NCI-H1048 (cell line): Measurements from ENCODE around the gene SEMA3C.

Experiments
- DNase-seq: peaks from one replicate; lab custom pipeline; 2025; lab: John Stamatoyannopoulos, UW

SEMA3C gene

DNA sequence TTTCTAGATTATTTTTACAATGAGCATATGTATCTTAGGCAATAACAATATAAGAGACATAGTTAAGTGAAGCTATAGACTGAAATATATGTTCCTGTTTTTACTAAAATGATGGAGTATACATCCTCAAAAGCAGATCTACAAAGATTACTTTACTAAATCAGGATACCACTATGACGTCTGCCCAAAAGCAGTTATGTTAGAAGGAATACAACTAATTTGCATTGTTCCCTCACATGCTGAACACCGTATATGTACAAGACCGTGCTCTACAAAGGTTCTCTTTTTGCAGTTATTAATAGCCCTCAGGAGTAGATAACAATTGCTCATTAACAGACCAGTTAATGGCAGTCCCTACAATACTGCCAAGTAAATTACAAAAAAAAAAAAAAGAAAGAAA is 143.0 kb downstream of the SEMA3C start:
- no peak for DNase-seq

DNA sequence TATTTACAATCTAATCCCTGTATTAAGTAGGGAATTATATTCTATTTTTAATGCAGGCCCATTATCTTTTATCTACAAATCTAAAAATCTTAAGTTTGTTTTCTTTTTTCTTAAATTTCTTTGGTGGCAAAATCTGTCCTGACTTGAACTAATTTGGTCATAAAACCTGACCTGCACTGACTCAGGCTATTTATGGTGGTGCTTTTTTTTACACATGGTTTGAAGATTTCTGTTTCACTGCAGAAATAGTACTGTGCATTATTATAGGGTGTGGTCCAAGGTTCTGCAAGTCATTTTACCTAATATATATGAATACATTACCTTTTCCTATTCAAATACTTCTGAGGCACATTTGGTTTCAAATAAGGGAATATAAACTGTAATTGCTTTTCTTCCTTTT is 143.4 kb downstream of the SEMA3C start:
- DNase-seq: no peak

DNA sequence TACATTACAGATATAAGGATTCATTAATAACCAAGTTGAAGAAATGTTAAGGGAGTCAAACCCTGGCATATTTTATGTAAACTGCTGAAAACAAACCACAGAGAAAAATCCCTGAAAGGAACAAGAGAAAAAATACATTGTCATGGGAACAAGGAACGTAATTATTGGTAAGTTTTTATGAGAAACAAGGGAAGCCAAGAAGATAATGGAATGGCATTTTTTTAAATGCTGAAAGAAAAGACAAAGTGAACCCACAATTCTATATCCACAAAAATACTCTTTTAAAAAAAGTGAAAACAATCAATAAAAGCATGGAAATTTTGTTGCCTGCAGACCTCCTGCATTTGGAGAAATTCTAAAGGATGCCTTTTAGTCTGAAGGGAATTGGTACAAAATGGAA is 144.0 kb downstream of the SEMA3C start:
- no peak for DNase-seq

DNA sequence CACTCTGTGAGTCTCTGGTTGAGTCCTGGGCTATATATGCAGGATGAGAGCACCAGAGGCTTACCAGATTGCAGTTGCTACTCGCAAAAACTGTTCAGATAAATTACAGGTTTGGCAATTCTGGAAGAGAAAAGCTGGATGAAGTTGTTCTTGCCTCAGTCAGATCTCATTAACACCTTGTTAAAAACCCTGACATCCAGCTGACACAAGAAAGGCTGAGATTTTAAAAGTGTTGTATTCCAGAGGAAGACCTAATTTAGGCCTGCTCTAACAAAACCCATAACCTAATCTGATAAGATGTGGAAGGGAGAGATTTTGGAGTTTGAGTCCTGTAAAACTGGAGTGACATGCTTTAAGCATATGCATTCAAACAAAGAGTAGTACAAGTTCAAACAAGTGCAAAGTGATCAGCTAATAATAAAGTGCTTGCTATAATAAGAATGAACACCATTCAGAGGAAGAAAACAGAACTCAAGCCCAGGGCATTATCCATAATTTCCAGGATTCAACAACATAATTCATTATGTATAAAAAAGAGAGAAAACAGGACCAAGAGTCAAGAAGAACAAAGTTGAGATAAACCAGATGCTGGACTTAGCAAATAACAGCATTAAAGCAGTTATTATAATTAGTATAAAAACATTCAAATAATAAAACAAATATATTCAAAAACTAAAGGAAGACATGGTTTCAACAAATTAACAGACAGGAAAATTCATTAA is 144.9 kb downstream of the SEMA3C start:
- no peak for DNase-seq

DNA sequence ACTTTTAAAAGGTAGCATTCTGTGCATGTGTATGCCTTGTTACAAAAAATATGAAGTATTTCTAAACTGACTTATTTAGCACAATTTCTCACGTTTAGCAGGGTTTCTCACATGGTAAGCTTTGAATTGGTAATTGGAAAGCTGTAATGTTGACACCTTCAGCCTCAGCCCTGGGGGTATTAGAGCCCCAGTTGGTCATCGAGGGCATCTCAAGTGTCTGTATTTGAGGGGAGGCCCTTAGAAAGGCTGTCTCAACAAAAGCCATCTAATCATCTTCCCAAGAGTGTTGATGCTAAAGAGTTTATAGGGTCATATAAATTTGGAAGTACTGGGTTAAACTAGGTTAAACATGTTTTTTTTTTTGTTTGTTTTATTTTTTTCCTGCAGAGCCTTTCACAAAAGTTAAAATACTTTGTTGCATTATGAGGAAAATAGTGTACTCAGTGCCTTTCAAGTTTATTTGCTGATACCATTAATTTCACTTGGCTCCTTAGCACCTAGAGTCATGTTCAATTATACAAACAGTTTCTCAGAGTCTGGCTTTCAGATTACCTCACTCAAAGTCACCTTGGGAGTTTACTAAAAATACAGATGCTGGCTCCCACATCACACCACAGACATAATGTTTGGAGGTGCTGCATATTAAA is 146.4 kb downstream of the SEMA3C start:
- DNase-seq: no peak

DNA sequence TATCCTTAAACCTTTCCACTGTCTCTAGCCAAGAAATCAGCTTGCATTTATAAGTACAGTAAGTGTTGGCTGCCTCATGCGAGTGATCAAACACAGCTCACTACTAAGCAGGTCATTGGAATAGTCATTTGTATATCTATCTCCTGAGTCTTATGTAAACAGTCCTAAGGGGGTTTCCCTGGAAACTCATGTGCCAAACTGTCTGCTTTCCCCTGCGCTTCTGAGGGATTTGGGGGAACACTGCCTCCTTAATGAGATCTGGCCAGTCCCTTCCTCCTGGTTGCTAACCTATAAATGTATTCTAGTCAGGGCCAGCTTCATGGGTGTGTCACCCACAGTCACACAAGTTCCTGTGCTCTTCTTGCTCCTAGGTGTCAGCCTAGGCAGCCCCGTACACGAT is 147.3 kb downstream of the SEMA3C start:
- no peak for DNase-seq

DNA sequence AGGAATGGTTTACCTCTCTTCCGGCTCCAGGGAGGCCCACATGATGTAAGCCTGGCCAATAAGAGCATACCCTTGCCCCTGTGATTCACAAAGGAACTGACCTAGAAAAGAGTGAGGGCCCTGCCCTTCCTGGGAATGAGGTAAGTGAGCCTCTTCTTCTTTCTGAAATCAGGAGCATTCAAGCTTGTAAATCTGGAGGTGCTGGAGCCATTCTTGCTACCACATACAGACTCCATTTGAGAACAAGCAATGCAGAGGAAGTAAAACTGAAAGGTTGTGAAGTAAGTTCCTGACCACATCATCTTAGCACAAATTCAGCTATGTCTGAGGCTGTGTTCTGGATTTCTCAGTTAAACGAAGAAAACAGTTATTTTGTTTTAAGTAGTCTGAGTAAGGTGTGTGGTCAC is 148.2 kb downstream of the SEMA3C start:
- DNase-seq: no peak

DNA sequence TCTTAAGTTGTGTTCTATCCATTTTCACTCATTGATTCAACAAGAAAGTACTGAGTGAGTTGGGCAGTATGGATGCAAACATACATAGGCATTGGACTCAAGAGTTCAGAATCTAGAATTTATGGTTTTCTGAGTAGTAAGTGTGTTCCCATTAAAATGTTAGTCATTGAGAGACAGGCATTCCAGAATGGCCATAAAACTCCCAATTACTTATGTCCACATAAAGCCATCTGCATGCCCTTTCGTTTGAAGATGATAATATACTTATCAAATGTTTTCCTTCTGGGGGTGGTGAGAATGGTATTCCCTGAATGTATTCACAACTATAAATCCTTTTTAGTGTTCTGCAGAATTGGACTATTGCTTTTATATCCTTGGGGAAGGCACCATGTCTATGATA is 148.8 kb downstream of the SEMA3C start:
- no peak for DNase-seq

DNA sequence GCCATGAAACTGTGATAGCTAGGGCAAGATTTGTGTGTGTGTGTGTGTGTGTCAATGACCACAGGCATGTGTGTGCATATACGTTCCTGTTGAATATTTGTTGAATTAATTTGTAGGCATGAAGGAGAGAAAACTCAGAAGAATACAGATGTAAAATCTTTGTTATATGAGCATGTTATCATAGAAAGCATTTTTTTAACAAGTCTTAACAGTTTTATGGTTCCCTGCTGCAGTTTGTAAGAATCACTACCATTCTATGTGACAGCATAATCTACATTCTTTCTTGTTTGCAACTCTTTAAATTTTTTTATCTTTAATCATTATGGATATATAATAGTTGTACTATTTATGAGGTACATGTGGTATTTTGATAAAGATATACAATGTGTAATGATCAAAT is 150.1 kb downstream of the SEMA3C start:
- DNase-seq: no peak

DNA sequence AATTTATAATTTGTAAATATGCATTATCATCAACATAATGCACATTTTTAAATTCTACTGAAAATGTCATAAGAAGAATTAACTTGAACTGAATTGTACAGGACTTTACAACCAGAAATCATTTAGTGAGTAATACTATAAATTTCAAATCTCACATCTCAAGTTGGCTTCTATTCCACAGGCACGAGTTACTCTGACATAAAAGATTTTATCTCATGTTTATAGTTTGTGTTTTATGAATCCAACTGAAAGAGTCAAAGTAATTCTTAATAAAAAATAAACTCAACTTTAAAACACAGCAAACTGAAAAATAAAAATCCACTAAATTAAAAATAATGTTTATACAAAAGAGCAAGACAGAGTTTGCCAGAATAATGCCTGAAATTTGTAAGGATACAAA is 151.2 kb downstream of the SEMA3C start:
- DNase-seq: no peak

DNA sequence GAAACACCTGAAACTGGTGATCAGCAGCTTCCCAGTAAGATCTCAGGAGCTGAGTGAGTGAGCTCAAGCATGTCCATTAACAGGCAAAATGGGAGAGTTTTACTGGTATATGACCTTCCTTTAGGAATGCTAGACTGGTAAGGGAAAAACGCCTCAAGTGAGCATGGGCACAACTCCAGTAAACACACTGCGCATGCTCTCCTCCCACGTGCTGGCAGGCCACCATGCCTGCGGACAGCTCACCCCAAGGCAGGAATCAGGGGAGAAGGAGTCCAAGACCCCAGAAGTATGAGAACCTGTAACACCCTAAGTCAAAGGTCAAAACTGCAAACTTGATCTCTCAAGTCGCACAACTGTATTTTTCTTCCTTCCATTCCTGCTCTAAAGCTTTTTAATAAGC is 152.1 kb downstream of the SEMA3C start:
- no peak for DNase-seq

DNA sequence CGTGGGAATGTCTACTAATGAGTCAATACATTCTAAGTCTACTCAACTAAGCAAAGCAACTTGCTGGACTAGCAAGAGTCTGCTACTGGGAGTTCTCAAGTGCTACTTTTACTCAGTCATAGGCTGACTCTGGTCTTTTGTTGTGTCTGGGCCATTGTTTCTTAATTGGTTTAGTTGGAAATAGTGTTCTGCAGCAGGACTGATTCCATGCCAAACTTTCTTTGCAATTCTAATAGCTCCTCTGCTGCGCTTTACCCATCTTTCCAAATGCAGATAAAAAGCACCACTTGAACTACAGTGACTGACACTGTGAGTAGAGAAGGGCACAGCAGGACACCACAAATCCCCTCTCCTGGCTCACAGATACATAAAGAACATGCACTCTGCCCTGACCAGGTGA is 154.7 kb downstream of the SEMA3C start:
- DNase-seq: no peak

DNA sequence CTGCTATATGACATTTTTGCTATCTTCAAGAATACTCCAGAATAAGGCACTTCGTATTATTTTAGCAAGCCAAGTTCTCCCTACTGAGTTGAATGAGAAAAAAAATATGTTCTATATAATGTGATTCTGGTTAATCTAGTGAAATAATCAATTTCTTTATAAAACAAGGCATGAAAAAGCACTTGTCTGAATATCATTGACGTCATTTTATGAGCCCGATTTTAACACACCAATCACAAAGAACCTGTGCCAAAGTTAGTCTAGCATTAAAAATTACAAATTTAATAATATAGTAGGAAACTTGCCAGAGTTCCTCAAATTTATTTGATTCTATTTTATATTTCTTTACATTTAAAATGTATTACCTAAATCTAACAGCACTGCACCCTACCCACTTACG is 155.1 kb downstream of the SEMA3C start:
- no peak for DNase-seq

DNA sequence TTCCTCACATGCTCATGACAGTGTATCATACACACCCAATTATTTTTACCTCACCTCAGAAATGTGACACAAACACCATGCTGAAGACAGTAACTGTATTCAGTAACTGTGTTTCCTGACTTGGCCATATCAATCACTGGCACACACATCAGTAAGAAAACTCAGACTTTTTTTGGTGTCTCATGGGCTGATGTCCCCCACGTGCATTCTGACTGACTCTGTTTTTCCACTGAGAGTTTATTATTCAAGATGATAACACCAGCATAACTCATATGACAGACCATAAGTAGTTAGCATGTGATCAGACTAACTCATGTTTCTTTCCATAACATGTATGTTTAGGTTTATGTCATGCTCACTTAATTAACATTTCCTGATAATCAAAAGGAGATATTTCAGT is 155.6 kb downstream of the SEMA3C start:
- no peak for DNase-seq

DNA sequence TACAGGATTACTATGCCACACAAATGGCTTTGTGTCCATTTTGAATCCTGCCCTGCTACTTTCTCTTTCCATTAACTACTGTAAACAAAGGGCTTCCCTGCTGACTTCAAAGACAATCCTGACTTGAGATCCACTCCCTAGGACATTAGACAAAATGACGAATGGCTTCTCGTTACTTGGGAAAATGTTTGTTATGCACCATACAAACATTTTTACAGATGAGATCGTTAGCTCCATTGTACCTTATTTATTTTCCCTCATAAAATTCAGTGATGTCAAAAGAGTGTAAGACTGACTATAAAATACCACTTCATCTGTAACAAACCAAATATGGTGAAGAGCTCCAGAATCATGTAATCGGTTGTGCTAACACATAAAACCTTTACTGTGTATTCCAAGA is 158.6 kb downstream of the SEMA3C start:
- DNase-seq: no peak

DNA sequence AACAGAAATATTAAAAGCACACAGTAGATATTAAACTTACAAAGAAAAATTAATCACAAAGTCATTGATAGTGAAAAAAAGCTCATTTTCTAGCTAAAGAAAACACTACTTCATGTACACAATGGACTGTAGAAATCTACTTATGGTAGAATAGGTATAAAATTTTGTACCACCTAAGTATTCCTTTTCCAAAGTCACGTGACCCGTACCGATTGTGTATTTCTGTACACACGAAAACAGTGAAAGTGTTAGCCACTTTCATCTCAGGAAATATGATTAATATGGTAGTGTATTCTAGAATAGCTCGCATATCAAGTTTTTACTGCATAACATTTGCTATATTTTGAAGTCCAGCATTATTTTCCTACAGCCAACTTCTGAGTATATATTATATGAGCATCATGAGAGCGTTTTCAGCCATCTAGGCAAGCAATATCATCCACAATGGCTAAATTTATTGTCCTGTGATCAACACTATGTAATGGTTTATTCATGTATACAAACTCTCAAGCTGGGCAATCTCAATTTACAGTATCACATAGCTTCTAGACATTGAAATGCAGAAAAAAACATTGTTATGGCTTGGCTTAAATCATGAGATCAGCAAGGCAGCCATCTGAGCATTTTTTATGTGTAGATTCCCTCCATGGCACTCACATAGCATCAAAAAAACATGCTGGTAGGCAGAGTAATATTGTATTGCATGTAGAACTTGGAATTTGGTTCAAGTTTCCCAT is 165.7 kb downstream of the SEMA3C start:
- DNase-seq: no peak

DNA sequence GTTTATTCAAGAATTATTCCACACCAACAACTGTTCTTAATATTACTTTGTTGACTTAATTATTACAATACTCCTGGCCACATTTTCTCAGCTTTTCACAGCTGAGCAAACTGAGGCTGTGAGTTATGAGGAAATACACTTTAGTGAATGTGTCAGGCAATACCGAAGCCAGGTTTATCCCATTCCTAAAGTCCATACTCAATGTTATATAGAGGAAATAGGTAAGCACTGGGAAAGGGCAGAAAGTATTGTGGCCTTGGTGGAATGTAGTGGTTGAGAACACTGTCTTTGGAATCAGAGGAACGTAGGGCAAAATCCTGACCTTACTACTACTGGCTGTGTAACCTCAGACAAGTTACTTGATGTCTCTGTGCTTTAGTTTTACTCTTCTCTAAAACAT is 169.6 kb downstream of the SEMA3C start:
- DNase-seq: no peak

DNA sequence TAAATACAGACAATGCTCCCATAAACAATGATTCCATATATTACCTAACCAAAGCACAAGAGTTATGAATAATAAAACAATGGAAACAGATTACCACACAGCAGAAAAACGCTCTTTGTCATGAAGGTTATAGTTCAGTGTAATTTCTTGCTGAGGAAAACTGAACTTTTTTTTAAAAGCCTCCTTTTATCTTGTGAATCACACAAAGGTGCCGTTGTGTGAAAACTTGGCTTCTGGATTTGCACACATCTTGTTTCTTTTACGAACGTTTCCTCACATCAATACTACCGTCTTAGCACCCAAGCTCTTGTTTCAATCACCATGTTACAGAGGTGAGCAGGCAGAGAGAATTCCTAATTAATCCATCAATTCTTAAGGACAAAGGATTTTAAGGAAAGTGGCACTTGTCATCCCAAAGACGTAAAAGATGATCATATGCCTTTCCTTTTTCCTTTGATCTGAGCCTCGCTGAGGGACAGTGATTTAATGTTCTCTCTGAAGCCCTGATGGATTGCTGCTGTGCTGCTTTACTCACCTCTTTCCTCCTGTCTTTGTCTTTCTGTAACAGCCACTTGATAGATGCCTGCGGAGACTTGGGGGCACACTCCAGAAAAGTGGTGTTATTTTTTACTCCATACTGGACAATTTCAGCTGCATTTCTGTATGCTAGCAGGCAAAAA is 170.3 kb downstream of the SEMA3C start:
- DNase-seq: no peak

DNA sequence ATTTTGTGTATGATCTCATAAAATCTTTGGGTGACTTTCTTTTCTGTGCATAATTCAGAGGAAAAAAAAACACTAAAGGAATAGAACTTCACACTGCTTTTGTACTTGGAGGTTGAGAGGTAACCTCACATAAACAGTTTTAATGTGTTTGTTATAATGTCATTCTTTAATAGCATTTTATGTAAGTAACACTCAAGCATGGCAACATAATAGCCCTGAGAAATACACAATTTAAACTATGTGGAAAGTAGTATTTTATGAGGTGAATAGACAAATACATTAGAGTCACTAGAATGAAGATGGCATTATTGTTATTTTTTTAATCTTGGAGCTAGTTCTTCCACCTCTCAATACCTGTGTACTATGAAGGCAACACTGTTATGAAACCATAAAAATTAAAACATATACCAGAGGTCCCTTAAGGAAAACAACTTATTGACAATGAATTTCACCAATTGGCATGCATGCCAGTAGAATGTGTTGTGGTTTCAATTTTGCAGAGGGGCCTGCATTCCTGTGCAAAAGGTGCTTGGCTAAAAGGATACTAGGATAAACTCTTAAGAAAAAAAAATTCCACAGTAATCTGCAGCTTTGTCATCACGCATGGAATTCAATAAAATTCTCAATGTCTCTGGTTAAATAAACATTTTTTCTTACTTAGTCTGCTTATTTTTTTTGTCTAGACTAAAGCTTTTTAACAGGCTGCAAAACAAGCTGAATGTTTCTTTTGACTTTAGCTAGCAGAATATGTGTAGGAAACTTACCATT is 177.9 kb downstream of the SEMA3C start:
- no peak for DNase-seq

DNA sequence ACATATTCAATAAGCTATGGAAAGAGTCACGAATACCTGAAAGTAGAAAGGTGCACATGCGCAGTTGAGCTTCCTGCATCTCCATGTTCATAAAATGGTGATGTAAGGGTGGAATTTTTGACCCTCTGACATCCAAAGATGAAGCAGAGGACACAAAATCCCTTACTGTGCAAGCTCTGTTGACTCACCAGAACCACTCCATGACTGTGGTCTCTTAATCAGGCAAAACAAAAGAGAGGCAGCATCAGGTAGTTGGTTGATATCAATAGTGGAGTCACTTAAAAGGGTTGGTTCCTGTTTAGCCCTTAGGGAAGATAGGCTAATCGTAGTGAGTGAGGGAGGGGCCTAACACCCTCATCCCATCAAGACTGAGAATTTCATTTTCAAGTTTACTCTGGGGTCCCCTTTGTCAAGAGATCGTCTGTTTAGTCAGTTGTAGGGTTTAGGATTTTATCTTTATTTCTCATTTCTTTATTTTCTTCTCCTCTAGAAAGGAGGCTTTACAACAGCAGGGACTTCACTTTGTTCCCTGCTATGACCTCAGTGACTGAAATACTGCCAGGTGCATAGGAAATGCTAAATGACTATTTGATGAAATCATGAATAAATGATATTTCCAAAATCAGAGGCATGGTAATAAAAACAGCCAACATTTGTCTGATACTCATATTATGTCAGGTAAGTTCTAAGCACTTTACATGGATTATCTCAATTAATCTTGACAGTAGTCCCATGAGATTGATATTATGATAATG is 182.3 kb downstream of the SEMA3C start:
- no peak for DNase-seq

DNA sequence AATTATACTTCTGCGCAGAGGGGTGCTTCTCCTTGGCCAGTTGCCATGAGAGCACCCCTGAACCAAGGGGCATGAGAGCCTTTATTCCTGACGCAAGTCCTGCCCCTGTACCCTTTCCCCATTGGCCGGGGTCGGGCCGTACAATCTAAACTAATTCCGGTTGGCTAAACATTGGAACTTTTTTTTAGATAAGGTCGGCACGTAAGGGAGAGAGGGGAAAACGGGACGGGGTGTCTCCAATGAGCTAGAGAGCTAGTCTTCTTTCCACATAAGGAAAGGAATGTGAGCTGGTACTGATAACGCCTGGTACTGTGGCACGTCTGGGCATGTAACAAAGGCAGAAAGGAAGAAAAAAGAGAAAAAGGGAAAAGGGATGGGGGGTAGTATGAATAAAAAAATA is 183.5 kb downstream of the SEMA3C start:
- DNase-seq: no peak
